Limb (tissue), 2 donors: ENCODE measurements around the gene GP5.

Source experiments
- DNase-seq, 2 donors: peaks; one replicate each; pipeline ENCODE4 v3.0.0-alpha.2; 2016; ENCODE audit errors: extremely low spot score in 2 of 2

Gene GP5, protein sequence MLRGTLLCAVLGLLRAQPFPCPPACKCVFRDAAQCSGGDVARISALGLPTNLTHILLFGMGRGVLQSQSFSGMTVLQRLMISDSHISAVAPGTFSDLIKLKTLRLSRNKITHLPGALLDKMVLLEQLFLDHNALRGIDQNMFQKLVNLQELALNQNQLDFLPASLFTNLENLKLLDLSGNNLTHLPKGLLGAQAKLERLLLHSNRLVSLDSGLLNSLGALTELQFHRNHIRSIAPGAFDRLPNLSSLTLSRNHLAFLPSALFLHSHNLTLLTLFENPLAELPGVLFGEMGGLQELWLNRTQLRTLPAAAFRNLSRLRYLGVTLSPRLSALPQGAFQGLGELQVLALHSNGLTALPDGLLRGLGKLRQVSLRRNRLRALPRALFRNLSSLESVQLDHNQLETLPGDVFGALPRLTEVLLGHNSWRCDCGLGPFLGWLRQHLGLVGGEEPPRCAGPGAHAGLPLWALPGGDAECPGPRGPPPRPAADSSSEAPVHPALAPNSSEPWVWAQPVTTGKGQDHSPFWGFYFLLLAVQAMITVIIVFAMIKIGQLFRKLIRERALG

DNA sequence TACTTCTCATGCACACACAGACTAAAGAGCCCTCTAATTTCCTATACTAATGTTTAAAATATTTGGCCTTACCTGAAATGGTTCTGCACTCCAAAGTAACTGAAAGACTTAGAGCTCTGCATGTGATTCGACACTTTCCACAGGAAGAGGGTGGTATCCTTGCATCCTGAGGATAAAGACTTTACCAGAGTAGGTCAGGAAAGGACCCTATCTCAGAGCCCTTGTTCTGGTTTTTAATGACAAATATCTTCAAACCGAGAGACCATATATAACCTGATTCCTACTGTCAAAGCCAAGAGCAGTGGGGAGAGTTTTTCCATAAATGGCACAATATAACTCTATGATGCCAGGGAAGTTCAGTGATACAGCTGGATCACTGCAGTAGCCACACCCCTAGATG is at the start of gene GP5:
Gene GP5 (minus strand): TSS at position 101 of the 400 bp plus-strand sequence. CDS start 984 bp downstream, outside the sequence.
- DNase-seq = no peak

DNA sequence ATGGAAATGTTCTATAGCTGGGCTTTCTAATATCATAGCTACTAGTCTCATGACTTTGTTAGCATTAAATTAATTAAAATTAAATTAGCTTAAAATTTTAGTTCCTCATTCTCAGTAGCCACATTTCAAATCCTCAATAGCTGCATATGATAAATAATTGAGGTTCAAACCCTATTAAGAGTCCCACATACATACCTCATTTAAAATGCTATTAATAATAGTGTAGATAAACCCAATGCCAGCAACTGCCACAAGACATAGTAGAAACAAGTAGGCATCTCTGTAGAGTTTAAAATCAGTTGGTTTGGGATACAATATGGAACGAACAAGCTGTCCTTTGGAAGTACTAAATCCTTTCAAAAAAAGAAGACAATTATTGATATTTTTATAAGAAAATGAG is 48.6 kb upstream of the GP5 start:
- no peak for DNase-seq

DNA sequence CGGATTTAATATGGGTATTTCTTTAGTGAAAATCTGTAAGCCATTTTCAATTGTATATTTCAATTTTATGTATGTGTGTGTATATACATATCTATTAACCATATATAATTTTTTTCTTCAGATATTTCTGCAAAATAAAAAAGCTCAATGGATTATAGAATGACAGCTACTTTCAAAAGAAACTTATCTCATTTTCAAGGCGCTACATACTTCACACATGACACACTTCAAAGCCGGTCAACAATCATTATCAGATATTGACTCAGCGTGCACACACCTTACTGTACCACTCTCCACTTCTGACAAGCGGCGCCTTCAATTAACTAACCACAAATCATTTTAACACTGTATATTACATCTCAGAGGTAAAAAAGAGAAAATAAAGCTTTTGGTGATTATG is 48.1 kb upstream of the GP5 start:
- no peak for DNase-seq

DNA sequence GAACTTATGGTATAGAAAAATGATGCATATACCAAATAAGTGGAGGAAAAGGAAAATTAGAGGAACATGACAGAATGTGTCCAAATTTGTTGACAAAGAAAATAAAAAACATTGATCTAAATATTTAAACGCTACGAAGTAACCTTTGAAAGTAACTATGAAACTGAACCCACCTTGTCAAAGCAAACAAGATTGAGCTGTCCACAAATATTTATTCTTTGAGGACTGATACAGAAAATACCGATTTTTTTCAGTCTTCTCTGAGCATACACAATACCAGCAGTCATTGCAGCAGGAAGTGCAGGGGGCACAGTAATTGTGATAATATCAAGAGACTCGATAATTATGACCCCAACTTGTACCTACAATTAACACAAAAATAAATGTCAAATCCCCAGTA is 47.7 kb upstream of the GP5 start:
- DNase-seq = no peak

DNA sequence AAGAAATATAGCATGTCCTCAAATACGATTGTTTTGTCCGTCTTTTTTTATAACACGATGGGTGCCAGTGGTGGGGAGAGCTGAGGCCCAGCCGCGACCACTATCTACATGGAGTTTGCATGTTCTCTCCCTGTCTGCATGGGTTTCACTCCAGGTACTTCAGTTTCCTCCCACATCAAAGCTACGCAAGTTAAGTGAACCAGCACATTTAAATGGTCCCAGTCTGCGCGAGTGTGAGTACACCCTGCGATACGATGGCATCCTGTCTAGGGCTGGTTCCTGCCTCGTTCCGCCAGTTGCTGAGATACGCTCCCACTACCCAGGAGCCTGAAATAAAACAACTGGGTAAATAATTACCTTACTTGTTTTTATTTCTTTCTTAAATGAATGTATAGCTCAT is 47.1 kb upstream of the GP5 start:
- no peak for DNase-seq

DNA sequence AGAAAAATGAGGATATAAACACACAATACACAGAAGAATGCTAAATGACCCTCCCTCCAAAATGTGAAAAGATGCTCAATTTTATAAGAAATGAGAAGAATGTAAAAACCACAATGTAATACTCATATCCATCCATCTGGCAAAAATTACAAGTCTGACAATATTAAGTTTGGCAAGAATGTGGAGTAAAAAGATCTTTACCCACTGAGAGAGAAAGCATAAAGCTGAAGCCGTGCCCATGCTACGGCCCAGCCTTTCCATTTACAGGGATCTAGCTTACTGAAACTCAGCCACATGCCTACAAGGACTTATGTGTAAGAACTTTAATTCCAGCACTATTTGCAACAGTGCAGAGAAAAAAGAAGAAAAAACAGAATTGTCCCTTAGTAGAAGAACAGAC is 44.8 kb upstream of the GP5 start:
- DNase-seq = no peak

DNA sequence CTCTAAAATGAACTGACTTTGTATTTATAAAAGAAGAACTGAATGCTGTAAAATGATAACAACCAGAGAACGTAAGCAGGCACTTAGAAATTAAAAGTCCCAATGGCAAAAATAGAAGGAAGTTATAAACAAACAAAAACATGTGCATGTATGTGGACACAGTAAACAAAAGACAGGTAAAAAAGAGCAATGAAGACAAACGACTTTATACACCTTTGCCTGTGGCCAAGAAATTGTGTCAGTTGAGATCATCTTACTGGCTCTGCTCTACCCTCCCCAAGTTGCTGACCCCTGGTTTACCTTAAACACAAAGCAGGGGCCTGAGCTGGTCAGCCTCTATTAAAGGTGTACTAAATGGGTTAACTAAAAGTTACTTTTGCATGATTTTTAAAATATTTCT is 41.7 kb upstream of the GP5 start:
- no peak for DNase-seq

DNA sequence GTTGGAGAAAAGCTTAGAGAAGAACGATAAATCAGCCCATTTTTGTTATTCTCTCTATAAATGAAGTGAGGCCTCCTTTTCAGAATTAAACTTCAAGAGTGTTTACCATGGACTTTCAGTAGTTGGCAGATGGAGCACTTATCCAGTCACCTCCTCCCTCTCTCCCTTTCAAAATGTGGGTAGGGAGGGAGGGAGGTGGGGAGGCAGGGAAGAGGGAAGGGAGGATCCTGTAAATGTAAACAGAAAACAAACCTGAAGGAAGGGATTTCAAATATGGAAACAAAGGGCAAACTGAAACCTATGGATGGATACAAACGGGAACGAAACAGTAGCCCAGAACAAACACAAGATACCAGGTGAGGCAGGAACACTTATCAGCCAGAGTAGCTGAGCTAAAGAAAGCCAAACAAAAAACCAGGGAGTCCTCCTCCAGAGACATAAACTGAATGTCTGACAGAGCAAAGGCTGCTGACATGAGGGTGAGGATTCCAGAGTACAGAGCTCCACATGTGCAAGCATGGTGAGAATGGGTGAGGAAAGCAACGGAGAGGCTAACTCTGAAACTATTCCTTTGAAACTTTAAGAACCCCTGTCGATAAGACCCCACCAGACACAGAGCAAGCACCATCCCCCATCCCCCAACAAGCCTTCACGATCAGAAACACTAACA is 41.0 kb upstream of the GP5 start:
- no peak for DNase-seq

DNA sequence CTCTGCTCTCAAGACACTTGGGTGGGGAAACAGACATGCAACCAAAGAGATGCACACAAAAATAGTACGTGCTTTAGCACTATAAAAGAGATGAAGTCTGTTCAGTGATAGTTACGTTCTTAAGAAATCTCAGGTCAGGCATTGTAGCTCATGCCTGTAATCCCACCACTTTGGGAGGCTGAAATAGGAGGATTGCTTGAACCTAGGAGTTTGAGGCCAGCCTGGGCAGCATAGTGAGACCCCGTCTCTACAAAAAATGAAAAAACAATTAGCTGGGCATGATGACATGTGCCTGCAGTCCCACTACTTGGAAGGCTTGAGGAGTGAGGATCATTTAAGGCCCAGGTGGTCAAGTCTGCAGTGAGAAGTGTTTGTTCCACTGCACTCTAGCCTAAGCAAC is 35.4 kb upstream of the GP5 start:
- DNase-seq = no peak

DNA sequence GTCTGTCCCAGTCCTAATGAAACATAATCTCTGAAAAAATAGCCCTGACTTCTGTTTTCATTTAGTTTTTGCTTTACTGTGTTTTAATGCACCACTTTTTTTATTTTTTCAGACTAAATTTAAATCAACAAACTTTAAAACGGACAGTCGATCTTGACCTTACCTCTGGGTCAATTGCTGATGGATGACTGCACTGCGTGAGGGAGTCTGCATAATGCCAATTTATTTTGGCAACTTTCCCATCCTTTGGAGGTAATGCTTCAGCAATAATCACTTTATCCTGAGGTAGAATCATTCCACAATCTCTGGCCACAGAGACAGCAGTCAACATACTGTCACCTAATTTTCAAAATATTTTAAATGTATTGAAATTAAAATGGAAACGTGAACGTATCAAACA is 32.5 kb upstream of the GP5 start:
- no peak for DNase-seq

DNA sequence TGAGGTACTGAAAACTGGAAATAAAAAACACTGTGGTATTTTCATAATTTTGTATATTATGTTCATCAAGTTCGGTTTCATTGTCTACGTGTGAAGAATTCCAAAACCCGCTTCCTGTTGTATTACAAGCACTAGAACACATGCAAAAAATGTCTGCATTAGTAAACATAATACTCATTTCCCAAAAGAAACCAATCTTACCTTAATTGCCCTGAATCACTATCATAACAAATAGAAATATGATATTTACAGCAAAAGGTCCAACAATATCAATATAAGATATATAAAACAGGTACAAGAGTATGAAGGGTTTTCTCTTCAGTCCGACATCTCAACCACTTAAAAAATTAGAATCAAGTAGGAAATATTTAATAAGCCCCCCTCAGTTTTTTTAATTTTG is 26.3 kb upstream of the GP5 start:
- DNase-seq = no peak

DNA sequence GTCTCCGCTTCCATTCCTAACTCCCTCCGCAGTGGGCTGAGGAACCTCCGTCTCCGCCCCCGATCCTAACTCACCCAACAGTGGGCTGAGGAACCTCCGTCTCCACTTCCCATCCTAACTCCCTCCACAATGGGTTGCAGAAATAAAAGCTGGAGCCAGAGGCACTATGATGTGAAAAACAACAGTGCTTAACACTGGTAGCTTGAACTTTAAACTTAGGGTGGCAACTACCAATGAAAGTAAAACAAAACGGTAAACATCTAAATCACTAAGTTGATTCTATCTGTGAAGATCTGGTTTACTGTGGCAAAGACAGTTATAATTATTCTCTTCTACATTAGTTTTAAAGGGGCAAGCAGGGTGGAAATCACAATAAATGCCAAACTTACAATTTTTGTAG is 25.9 kb upstream of the GP5 start:
- DNase-seq = no peak

DNA sequence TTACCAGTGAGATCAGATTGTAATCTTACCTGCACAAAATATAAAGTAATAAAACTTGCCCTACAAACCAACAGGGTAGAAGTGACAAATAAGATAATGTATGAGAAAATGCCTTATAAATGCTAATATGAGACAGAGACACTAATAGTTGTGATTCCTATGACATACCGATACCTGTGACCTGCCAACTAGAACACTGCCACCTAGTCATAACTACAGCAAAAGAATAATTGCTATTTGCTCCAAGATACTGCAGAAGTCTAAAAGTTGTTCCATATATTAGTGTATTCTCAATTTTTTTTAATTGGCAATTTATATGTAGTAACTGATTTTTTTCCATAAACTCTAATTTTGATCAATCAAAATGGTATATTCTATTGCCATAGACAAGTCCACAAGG is 25.3 kb upstream of the GP5 start:
- no peak for DNase-seq

DNA sequence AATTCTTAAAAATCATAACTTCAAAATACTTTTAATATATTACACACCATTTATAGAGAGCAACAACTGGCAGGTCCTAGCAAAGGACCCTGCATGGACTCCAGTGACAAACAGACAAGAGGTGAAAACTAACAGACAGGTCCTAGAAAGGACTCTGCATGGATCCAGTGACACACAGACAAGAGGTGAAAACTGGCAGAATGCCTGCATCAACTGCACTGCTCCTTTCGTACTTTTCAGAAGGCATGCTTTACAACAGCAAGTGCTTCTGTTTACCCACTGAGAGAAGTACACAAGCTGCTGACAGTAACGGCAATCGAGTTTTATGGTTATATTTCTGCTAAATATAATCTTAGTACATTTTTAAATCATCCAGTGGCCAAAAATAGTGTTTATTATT is 24.3 kb upstream of the GP5 start:
- DNase-seq = no peak

DNA sequence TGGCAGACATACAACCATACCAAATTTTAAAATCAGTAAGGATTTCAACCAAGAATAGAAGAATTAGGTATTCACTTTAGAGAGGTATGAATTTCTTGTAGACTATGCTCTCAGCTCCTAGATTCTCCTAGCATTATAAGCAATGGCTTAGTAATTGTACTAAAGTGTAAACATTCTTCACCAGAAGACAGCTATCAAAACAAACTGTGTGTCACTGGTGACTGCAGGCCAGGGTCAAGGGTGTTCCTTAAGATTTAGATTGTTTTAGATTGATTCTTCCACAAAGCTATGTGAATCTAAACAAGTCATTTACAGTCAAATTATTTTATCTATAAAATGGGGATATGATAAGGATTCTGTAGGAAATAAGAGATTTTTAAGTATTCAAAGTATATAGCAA is 23.1 kb upstream of the GP5 start:
- DNase-seq = no peak

DNA sequence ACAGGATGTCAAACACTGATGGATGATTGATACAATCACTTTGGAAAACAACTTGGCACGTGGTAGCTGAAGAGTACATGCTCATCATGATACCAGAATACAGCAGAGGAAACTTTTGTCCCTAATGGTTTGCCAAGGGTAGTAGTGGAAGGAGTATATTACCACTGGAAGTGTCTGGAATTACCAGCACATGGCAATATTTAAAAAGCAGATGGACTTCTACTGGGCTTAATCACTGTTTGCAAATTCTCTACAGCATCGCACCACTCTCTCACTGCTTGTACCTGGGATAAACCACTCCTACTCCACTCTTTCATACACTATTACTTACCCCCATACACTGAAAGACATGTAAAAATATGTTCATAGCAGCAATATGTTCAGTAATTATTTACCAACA is 19.6 kb upstream of the GP5 start:
- no peak for DNase-seq

DNA sequence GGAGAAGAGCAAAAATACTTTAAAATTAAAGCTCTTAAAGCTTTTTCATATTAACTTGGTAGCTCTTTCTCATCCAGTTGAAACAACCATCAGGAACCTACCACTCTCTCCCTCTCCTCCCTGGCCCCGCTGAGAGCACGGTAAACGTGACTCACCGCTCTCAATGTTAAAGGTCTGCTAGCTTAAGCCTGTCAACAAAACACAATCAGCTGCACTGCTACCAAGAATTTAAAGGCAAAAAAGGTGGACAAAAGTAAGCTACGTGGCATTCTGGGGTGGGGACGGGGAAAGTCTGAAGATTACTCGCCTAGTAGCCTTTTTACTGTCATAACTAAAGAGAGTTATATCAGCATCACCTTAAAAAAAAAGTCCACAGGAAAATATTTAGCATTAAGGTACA is 8.4 kb upstream of the GP5 start:
- no peak for DNase-seq

DNA sequence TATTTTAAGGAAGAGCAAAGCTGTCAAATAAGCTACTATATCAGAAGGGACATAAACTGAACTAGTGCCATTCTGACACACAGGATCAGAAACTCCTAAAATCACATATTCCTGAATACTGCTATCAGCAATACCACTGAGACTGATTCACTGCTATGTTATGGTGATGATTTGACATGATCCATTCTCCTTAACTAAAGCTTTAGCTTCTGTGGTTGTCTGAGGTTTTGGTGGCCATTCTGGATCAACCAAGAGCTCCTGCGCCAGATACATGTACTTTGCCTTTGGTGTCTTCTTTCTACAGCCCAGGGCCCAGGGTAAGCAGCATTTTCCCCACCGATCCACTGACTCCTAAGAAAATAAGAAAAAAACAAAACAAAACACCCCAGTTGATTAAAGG is 6.7 kb upstream of the GP5 start:
- DNase-seq = no peak

DNA sequence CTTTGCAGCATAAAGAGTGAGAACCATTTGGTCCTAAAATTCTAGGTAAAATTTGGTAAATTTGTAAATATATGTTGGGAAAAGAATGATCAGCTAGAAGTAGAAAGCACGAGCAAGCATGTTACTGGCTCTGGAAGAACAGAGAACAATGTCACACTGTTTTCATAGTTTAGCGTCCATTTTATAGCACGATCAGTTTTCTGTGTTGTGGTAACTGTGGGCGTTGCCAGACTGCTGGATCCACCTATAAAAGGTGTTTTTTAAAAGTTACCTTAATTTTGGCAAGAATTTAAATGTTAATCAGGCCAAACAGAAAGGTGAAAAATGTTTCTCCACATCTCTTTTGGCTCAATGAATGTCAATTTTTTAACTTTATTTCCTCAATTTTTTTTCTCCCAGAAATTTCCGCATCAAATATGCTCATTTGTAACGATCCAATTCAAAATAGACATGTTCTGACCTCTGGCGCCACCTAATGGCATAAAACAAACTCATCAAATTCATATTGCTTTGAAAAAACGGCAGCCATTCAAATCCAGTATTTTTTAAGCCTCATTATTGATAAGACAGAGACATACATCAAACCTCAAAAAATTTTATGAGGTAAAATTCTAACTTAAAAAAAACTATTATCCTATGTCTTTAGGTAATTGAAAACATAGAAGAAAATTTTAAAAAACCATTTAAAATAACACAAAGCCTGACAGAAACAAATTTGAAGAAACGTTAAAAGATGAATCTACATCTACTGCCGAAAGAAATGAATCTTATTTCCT is 5.5 kb upstream of the GP5 start:
- DNase-seq = peak in 1 of 2 donors; percentile 68

DNA sequence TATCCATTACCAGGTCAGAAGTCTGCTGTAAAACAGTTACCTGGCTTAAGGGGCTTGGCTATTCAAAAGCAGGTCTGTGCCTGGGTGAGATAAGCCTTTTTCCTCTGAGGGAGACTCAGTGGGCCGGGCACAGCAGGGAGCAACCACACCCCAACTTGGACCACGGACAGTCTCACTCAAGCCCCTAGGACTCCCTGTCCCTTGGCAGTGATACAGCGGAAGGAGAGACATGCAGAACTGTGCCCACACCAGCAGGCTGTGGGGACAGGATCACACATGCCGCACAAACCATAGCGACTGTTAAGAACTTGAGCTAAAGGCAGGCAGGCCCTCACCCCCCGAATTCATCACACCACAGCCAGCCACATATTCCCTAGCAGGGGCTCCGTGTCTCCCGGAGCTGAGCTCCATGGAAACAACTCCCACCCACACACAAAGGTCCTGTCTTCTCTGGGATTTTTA is 2.8 kb upstream of the GP5 start:
- no peak for DNase-seq

DNA sequence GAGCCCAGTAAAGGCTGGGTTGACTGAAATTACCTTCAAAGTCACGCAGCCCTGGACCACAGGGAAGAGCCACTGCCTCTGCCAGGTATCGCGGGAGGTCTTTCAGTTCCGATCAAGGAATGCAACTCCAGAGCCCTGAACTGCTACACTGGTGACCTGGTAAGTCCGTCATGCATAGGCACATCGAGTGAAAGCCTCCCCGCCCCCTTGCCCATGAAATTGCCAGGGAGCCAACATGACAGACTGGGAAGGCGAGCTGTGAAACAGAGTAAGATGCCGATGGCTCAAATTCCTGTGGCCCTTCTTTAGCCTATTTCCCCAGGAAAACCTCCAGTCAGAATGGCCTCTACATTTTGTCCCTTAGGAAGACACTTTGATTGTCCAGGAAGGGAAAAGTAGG is 2.3 kb upstream of the GP5 start:
- no peak for DNase-seq

DNA sequence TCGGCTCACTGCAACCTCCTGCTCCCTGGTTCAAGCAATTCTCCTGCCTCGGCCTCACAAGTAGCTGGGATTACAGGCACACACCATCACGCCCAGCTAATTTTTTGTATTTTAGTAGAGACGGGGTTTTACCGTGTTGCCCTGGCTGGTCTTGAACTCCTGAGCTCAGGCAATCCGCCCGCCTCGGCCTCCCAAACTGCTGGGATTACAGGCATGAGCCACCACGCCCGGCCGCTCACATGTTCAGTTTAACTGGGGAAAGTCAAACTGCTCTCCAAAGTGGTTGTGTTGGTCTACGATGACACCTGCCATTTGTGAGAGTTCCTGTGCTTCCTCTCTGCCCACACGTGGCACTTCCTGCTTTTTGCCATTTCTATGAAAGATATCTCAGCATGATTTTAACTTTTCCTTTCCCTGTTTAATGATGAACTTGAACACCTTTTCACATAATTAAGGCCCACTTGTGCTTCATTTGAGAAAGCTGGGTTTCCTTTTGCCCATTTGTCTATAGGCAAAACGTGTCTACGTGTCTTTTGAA is 877 bp upstream of the GP5 start:
- DNase-seq = no peak
